Right lobe of liver (tissue), 6 donors: ENCODE data around the gene VWA8. TPM values are rescaled to one million over a fixed set of nuclear protein-coding genes. Genes with fewer than 3 reads are reported as not detected.
"Not testable (repeated sequence)": the region's sequence is repeated elsewhere in the genome, so short reads cannot be mapped to it uniquely, and the experiment has no call there.

Source experiments
- ATAC-seq, 4 donors: fragments of 200-7000 bp; cut with Tn5 transposase; one replicate each; pipeline ENCODE4 v1.9.1; 2020; ENCODE audit warnings: mild to moderate bottlenecking in 4 of 4, moderate library complexity in 4 of 4
- DNase-seq, 3 donors: peaks; one replicate each; pipeline ENCODE4 v3.0.0-alpha.2; 2020
- H3K27ac ChIP-seq, 3 donors: fragments of 200-600 bp; one replicate each; pipeline ENCODE4 v1.8.0; 2022
- H3K27me3 ChIP-seq, 2 donors: fragments of 200-600 bp; one replicate each; pipeline ENCODE4 v1.8.0; 2022
- H3K36me3 ChIP-seq, 4 donors: fragments of 200-600 bp; sonication (generic) in 1 of 4; one replicate each; pipeline versions ENCODE4 v1.5.1 to v1.8.0; 2017 to 2022; ENCODE audit warnings: control low read depth in 1 of 4
- H3K4me1 ChIP-seq, 4 donors: fragments of 200-600 bp; sonication (generic) in 1 of 4; one replicate each; pipeline versions ENCODE4 v1.5.1 to v1.8.0; 2017 to 2022; ENCODE audit warnings: control low read depth in 1 of 4
- H3K4me3 ChIP-seq, 3 donors: fragments of 200-600 bp; one replicate each; pipeline ENCODE4 v1.8.0; 2022
- H3K9me3 ChIP-seq, 4 donors: fragments of 200-600 bp; sonication (generic) in 1 of 4; one replicate each; pipeline versions ENCODE4 v1.5.1 to v1.8.0; 2017 to 2022; ENCODE audit warnings: control low read depth in 1 of 4
- POLR2A ChIP-seq: fragments of 450-650 bp; IDR thresholded peaks from one replicate; pipeline ENCODE4 v1.6.1; 2017; ENCODE audit warnings: antibody characterized with exemption, mild to moderate bottlenecking
- WGBS: methylation state at CpG from one replicate; pipeline ENCODE4 v1.1.6; 2018; ENCODE audit warnings: low coverage, low lambda C conversion rate; ENCODE audit not compliant: insufficient coverage; ENCODE audit errors: missing lambda C conversion rate; 5-methylcytosine and 5-hydroxymethylcytosine counted together
- intact Hi-C, 2 donors: fragments of 100-400 bp; cut with DNase I; formaldehyde crosslinking; loops; one replicate each; pipeline versions ENCODE4 v1.11.2 to v1.14.1; 2022
- total RNA-seq, 6 experiments: library from RNA; depleted of rRNA in 2 of 6; stranded (reverse); fragments of >200 nt in 2 of 6; fragmentation: NEBNext Ultra II Directional in 3 of 6; extraction: Animal tissue kit (Norgen Biotek cat#: 25700) in 3 of 6; gene quantifications; one replicate each; pipeline versions ENCODE4 v1.1.0 to v1.2.4, GENCODE V29; 2016 to 2023
- TF ChIP-seq, protein P1 (sequence below), 4 donors: fragments of 200-600 bp in 3 of 4; fragments of 450-650 bp in 1 of 4; IDR thresholded peaks; one replicate each; pipeline versions ENCODE4 v1.5.1 to v1.8.0; 2016 to 2022; ENCODE audit warnings: antibody characterized with exemption in 4 of 4, mild to moderate bottlenecking in 2 of 4
- donor health status: DM: no; HTN: yes; CAD: no.
- donor health status: DM: no; HTN: no; CAD: no.
- donor health status: DM: no; HTN: no; CAD: no.
- donor health status: DM: no; HTN: yes; CAD: no.
- donor health status: DM: no; HTN: yes; CAD: no.

Gene VWA8
- total RNA-seq, 6 experiments from 2014 or later = 19.4 to 33.8 (median 30.8) TPM

DNA sequence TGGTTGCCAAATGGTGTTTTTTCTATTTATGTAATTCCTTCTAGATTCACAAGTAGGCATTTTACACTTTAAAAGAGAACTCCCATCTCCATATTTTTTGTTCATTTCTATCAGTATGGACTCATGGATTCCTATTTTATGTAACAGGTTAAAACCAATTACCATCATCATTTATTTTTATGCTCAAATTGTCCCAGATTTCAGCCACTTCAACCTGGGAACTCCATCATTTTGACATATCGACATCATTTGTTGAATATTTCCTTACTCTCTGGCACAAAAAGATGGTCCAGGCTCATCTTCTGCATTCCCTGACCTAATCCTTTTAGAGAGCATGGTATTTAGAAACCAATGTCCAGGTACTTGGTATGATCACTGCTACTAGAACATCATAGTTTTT, 79.9 kb downstream of the VWA8 start:
- DNase-seq (no peak), ATAC-seq (no peak)
- intact Hi-C loops = no loop called here
- TF ChIP-seq, protein P1, sequence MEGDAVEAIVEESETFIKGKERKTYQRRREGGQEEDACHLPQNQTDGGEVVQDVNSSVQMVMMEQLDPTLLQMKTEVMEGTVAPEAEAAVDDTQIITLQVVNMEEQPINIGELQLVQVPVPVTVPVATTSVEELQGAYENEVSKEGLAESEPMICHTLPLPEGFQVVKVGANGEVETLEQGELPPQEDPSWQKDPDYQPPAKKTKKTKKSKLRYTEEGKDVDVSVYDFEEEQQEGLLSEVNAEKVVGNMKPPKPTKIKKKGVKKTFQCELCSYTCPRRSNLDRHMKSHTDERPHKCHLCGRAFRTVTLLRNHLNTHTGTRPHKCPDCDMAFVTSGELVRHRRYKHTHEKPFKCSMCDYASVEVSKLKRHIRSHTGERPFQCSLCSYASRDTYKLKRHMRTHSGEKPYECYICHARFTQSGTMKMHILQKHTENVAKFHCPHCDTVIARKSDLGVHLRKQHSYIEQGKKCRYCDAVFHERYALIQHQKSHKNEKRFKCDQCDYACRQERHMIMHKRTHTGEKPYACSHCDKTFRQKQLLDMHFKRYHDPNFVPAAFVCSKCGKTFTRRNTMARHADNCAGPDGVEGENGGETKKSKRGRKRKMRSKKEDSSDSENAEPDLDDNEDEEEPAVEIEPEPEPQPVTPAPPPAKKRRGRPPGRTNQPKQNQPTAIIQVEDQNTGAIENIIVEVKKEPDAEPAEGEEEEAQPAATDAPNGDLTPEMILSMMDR (IDR thresholded peaks at IDR 0.05) = no peak
- TF ChIP-seq POLR2A = no peak
- Histone ChIP-seq H3K9me3 (no peaks in the 10 kb centered on the region), H3K4me1 (no peaks in the 10 kb centered on the region), H3K4me3 (no peak overlapping the region), H3K36me3 (peaks cover 0 to 28% (median 6%) of the 10 kb centered on the region in 4 donors), H3K27me3 (no peaks in the 10 kb centered on the region), H3K27ac (no peak overlapping the region)
- 100% methylated on average over 1 of the region's 1 CpG for WGBS

- ATAC-seq (peak in 3 of 4 donors; percentile 39 to 54 (median 52)), DNase-seq (no peak)
- H3K36me3 ChIP-seq = peaks cover 0 to 22% (median 3%) of the 10 kb centered on the region in 4 donors
- no peak overlapping the region for H3K4me3 ChIP-seq
- H3K4me1 ChIP-seq = no peaks in the 10 kb centered on the region
- TF ChIP-seq, protein P1 (IDR thresholded peaks at IDR 0.05) = no peak
- no peak for TF ChIP-seq POLR2A
- 80% methylated on average over 4 of the region's 4 CpGs for WGBS
- no peaks in the 10 kb centered on the region for H3K9me3 ChIP-seq
- H3K27me3 ChIP-seq = no peaks in the 10 kb centered on the region
- intact Hi-C loops = no loop called here
- no peak overlapping the region for H3K27ac ChIP-seq
These were observed 96.3 kb downstream of the VWA8 start for GRCh38 chr13:41864658-41865057.

DNA sequence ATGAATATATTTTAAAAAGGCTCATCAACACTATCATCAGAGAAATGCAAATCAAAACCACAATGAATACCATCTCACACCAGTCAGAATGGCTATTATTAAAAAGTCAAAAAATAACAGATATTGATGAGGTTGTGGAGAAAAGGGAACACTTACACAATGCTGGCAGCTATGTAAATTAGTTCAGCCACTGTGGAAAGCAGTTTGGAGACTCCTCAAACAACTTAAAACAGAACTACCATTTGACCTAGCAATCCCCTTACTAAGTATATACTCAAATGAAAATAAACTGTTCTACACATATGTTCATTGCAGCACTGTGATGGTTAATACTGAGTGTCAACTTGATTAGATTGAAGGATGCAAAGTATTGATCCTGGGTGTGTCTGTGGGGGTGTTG, 98.2 kb downstream of the VWA8 start:
- intact Hi-C loops, ATAC-seq, DNase-seq, H3K27ac ChIP-seq, H3K27me3 ChIP-seq, H3K4me1 ChIP-seq, H3K4me3 ChIP-seq, H3K9me3 ChIP-seq: not testable (repeated sequence)
- peaks cover 0 to 30% (median 3%) of the 10 kb centered on the region in 4 donors for H3K36me3 ChIP-seq

GRCh38 chr13:41859565-41859964, 101.3 kb downstream of the VWA8 start:
- intact Hi-C loops = no loop called here
- TF ChIP-seq, protein P1 (IDR thresholded peaks at IDR 0.05) = no peak
- no peak for TF ChIP-seq POLR2A
- DNase-seq (no peak), ATAC-seq (no peak)
- Histone ChIP-seq H3K27ac (no peak overlapping the region), H3K9me3 (no peaks in the 10 kb centered on the region), H3K4me3 (no peak overlapping the region), H3K4me1 (no peaks in the 10 kb centered on the region), H3K27me3 (no peaks in the 10 kb centered on the region), H3K36me3 (peaks cover 0 to 22% (median under 1%) of the 10 kb centered on the region in 4 donors)
- 83% methylated on average over 1 of the region's 1 CpG for WGBS

GRCh38 chr13:41858780-41859179, 102.1 kb downstream of the VWA8 start:
- Histone ChIP-seq H3K4me3 (no peak overlapping the region), H3K9me3 (no peaks in the 10 kb centered on the region), H3K27me3 (no peaks in the 10 kb centered on the region), H3K4me1 (no peaks in the 10 kb centered on the region), H3K36me3 (peaks cover 0 to 22% (median under 1%) of the 10 kb centered on the region in 4 donors), H3K27ac (no peak overlapping the region)
- ATAC-seq = no peak
- no peak for TF ChIP-seq POLR2A
- intact Hi-C loops = no loop called here
- WGBS = 84% methylated on average over 5 of the region's 5 CpGs
- no peak for DNase-seq

DNA sequence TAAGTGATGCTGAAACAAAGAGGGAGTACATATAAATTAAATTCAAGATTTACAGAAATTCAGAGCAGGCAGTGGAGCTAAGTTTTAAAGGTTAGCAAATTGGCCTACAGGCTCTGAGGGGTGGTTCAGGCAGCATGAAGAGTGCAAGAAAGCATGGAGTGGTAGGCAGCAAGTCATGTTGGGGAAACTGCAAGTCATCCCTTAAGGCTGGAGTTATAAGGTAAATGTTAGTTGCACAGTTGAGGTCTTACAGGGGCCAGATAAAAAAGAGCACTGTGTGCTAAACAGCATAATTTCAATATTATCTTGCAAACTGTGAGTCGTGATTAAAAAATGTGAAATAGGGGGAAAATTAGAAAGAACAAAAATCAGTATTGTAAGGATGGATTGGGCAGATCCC, 106.2 kb downstream of the VWA8 start:
- DNase-seq = no peak
- Histone ChIP-seq H3K4me3 (no peak overlapping the region), H3K27ac (no peak overlapping the region), H3K4me1 (no peaks in the 10 kb centered on the region), H3K36me3 (peaks cover 0 to 8% (median 2%) of the 10 kb centered on the region in 4 donors), H3K9me3 (no peaks in the 10 kb centered on the region), H3K27me3 (no peaks in the 10 kb centered on the region)
- TF ChIP-seq, protein P1 (IDR thresholded peaks at IDR 0.05) = no peak
- TF ChIP-seq POLR2A = no peak
- intact Hi-C loops = no loop called here
- 79% methylated on average over 1 of the region's 1 CpG for WGBS
- ATAC-seq = no peak
